Measurements from ENCODE around the gene IL1RL1. TPM values are rescaled to one million over a fixed set of nuclear protein-coding genes. Genes with fewer than 3 reads are reported as not detected.

IL1RL1 gene
- total RNA-seq, 1 donor, result under 0.01 TPM

DNA sequence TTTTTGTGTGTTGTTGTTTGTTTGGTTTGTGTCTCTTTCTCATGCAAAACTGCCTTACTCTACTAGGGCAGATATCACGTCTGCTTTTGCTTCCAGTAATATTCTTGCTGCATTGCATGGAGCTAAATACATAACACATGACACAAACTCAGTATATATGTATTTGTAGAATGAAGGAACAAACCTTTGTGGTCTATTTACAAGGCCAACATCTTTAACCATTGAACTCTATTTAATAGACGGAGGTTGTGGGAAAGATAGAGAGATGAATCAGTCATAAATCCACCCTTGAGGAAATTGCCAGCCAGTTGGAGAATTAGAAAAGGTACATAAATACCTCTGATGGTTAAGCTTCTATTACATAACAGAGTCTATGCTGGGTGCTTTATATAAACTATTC, 26.0 kb upstream of the IL1RL1 start:
- no peak for DNase-seq (ENCODE audit: insufficient read length, low spot score, missing footprints)
- no peaks in the 10 kb centered on the region for H3K36me3 ChIP-seq (ENCODE audit: insufficient read depth, low read length)
- H4K20me1 ChIP-seq (ENCODE audit: insufficient read depth, low read length), result no peaks in the 10 kb centered on the region
- no peaks in the 10 kb centered on the region for H3K4me1 ChIP-seq (ENCODE audit: insufficient read depth, low read length)
- no peak overlapping the region for H2AFZ ChIP-seq (ENCODE audit: low read length)
- peaks cover 9% of the 10 kb centered on the region for H3K27me3 ChIP-seq (ENCODE audit: insufficient read depth, low read length)
- no peak overlapping the region for H3K4me2 ChIP-seq (ENCODE audit: insufficient read depth, low read length)
- no peaks in the 10 kb centered on the region for H3K79me2 ChIP-seq (ENCODE audit: insufficient read depth, low read length)
- H3K4me3 ChIP-seq (ENCODE audit: insufficient read depth, low read length), result no peak overlapping the region
- H3K9me3 ChIP-seq (ENCODE audit: low read depth, low read length), result no peaks in the 10 kb centered on the region
- no peak overlapping the region for H3K27ac ChIP-seq (ENCODE audit: low read depth, low read length)
- TF ChIP-seq CTCF (IDR thresholded peaks at IDR 0.05; ENCODE audit: extremely low read depth, low read depth, low read length), result no peak

GRCh38 chr2:102286041-102286440, 25.3 kb upstream of the IL1RL1 start:
- Histone ChIP-seq H3K27ac (ENCODE audit: low read depth, low read length) (no peak overlapping the region), H2AFZ (ENCODE audit: low read length) (no peak overlapping the region), H3K79me2 (ENCODE audit: insufficient read depth, low read length) (no peaks in the 10 kb centered on the region), H3K36me3 (ENCODE audit: insufficient read depth, low read length) (no peaks in the 10 kb centered on the region), H3K27me3 (ENCODE audit: insufficient read depth, low read length) (peaks cover 7% of the 10 kb centered on the region), H3K9me3 (ENCODE audit: low read depth, low read length) (no peaks in the 10 kb centered on the region), H4K20me1 (ENCODE audit: insufficient read depth, low read length) (no peaks in the 10 kb centered on the region), H3K4me1 (ENCODE audit: insufficient read depth, low read length) (no peaks in the 10 kb centered on the region), H3K4me2 (ENCODE audit: insufficient read depth, low read length) (no peak overlapping the region), H3K4me3 (ENCODE audit: insufficient read depth, low read length) (no peak overlapping the region)
- TF ChIP-seq CTCF (IDR thresholded peaks at IDR 0.05; ENCODE audit: extremely low read depth, low read depth, low read length), result no peak
- no peak for DNase-seq (ENCODE audit: insufficient read length, low spot score, missing footprints)

DNA sequence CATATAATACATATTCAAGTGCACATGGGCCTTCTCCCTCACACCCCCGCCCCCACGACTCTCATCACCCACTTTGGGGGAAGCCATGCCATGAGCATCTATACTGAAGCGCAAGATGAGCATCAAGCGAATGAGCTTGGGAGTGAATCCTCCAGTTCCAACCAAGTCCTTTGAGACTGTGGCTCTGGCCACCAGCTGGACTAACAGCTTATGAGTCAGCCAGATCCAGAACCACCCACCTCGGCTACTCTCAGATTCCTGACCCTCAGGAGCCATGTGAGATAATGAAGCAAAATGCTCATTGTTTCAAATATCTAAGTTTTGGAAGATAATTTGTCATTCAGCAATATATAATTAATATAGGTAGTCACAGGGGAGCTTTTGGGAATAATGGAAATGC, 22.2 kb upstream of the IL1RL1 start:
- Histone ChIP-seq H3K27ac (ENCODE audit: low read depth, low read length) (no peak overlapping the region), H3K4me2 (ENCODE audit: insufficient read depth, low read length) (no peak overlapping the region), H3K36me3 (ENCODE audit: insufficient read depth, low read length) (no peaks in the 10 kb centered on the region), H3K27me3 (ENCODE audit: insufficient read depth, low read length) (peaks cover 16% of the 10 kb centered on the region), H2AFZ (ENCODE audit: low read length) (no peak overlapping the region), H3K4me1 (ENCODE audit: insufficient read depth, low read length) (no peaks in the 10 kb centered on the region), H4K20me1 (ENCODE audit: insufficient read depth, low read length) (no peaks in the 10 kb centered on the region), H3K9me3 (ENCODE audit: low read depth, low read length) (no peaks in the 10 kb centered on the region), H3K79me2 (ENCODE audit: insufficient read depth, low read length) (no peaks in the 10 kb centered on the region), H3K4me3 (ENCODE audit: insufficient read depth, low read length) (no peak overlapping the region)
- no peak for TF ChIP-seq CTCF (IDR thresholded peaks at IDR 0.05; ENCODE audit: extremely low read depth, low read depth, low read length)
- no peak for DNase-seq (ENCODE audit: insufficient read length, low spot score, missing footprints)

DNA sequence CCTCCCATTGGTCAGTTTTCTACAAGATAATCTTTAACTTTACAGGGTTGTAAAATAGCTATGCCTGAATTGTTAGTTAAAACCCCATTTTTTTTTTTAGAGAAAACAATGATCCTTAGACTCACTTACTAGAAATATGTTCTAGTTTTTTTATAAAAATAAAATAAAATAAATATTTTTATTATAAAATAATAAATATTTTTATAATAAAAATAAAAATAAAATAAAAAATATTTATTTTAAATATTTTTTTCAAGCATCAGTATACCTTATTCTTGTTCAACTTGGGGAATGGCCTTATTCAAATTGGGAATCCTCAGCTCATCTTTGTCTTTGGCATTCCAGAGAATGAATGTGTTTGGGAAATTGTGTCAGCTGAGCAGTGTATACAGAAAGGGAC, 20.8 kb upstream of the IL1RL1 start:
- no peak overlapping the region for H3K27ac ChIP-seq (ENCODE audit: low read depth, low read length)
- H3K36me3 ChIP-seq (ENCODE audit: insufficient read depth, low read length), result no peaks in the 10 kb centered on the region
- H3K27me3 ChIP-seq (ENCODE audit: insufficient read depth, low read length), result peaks cover 21% of the 10 kb centered on the region
- no peak for TF ChIP-seq CTCF (IDR thresholded peaks at IDR 0.05; ENCODE audit: extremely low read depth, low read depth, low read length)
- H3K4me1 ChIP-seq (ENCODE audit: insufficient read depth, low read length), result no peaks in the 10 kb centered on the region
- H3K79me2 ChIP-seq (ENCODE audit: insufficient read depth, low read length), result no peaks in the 10 kb centered on the region
- H3K4me2 ChIP-seq (ENCODE audit: insufficient read depth, low read length), result no peak overlapping the region
- no peak overlapping the region for H2AFZ ChIP-seq (ENCODE audit: low read length)
- H3K9me3 ChIP-seq (ENCODE audit: low read depth, low read length), result no peaks in the 10 kb centered on the region
- H4K20me1 ChIP-seq (ENCODE audit: insufficient read depth, low read length), result no peaks in the 10 kb centered on the region
- no peak overlapping the region for H3K4me3 ChIP-seq (ENCODE audit: insufficient read depth, low read length)
- no peak for DNase-seq (ENCODE audit: insufficient read length, low spot score, missing footprints)

Measured in osteoblast (primary cell).